K562 (cell line): Measurements from ENCODE around the gene FGR. TPM values are rescaled to one million over a fixed set of nuclear protein-coding genes. Genes with fewer than 3 reads are reported as not detected.

Experiments used
- AFF1 ChIP-seq, 2 experiments: fragments of 450-650 bp; IDR thresholded peaks; 2 replicates each; pipeline ENCODE4 v1.6.1; 2018; ENCODE audit warnings: mild to moderate bottlenecking in 2 of 2, low read depth in 1 of 2; ENCODE audit not compliant: partially characterized antibody in 2 of 2
- ARNT ChIP-seq, 2 experiments: fragments of 450-650 bp; IDR thresholded peaks; 2 replicates each; pipeline ENCODE4 v1.6.1; 2016; ENCODE audit warnings: mild to moderate bottlenecking in 1 of 2
- COPS2 ChIP-seq: fragments of 450-650 bp; conservative IDR thresholded peaks from 2 replicates; pipeline ENCODE4 v1.6.1; 2016; ENCODE audit warnings: mild to moderate bottlenecking, moderate library complexity
- DACH1 ChIP-seq: fragments of 450-650 bp; IDR thresholded peaks from 2 replicates; pipeline ENCODE4 v1.6.1; 2018; ENCODE audit not compliant: partially characterized antibody
- E4F1 ChIP-seq: fragments of 250-450 bp; sonication (Bioruptor Pico); IDR thresholded peaks from 2 replicates; pipeline ENCODE4 v1.5.0; 2021; ENCODE audit warnings: mild to moderate bottlenecking, borderline replicate concordance
- GTF2F1 ChIP-seq: IDR thresholded peaks from 2 replicates; pipeline ENCODE4 v1.6.1; 2011; ENCODE audit warnings: low read depth, low read length, improper control_type of control experiment
- KDM5B ChIP-seq: fragments of 200-600 bp; sonication (generic); IDR thresholded peaks from 2 replicates; pipeline ENCODE4 v1.6.1; 2012; ENCODE audit warnings: low read depth, mild to moderate bottlenecking, moderate library complexity, low read length, control low read depth, inconsistent platforms; ENCODE audit not compliant: insufficient replicate concordance
- MAFK ChIP-seq: IDR thresholded peaks from 2 replicates; pipeline ENCODE4 v1.6.1; 2011; ENCODE audit warnings: low read length, improper control_type of control experiment
- MEF2D ChIP-seq: conservative IDR thresholded peaks from 2 replicates; pipeline ENCODE4 v1.6.1; 2016; ENCODE audit warnings: low read depth, missing genetic modification characterization, missing compliant biosample characterization
- NFYB ChIP-seq: IDR thresholded peaks from 2 replicates; pipeline ENCODE4 v1.6.1; 2011; ENCODE audit warnings: mild to moderate bottlenecking, moderate library complexity; ENCODE audit not compliant: insufficient read length; ENCODE audit errors: extremely low read depth
- TEAD4 ChIP-seq, 2 experiments: sonication (generic) in 1 of 2; formaldehyde crosslinking in 1 of 2; IDR thresholded peaks; 2 replicates each; pipeline versions ENCODE4 v1.6.1 to v1.8.0; 2012 to 2022; ENCODE audit warnings: borderline replicate concordance in 1 of 2, inconsistent platforms in 1 of 2, low read length in 1 of 2, mild to moderate bottlenecking in 1 of 2, missing genetic modification reagents in 1 of 2
- THRB ChIP-seq: fragments of 450-650 bp; formaldehyde crosslinking; conservative IDR thresholded peaks from 2 replicates; pipeline ENCODE4 v1.4.0; 2022; ENCODE audit warnings: mild to moderate bottlenecking, missing genetic modification characterization
- ZKSCAN8 ChIP-seq: fragments of 200-800 bp; sonication (Bioruptor generic); IDR thresholded peaks from 2 replicates; pipeline ENCODE4 v1.6.1; 2016; ENCODE audit warnings: missing genetic modification characterization, missing compliant biosample characterization
- ZNF12 ChIP-seq: sonication (generic); formaldehyde crosslinking; IDR thresholded peaks from 2 replicates; pipeline ENCODE4 v1.4.0; 2020; ENCODE audit warnings: mild to moderate bottlenecking, missing genetic modification reagents
- ZNF143 ChIP-seq: sonication (generic); formaldehyde crosslinking; IDR thresholded peaks from 2 replicates; pipeline ENCODE4 v1.9.0; 2022; ENCODE audit warnings: mild to moderate bottlenecking, missing genetic modification reagents
- ZNF184 ChIP-seq: sonication (generic); formaldehyde crosslinking; IDR thresholded peaks from 2 replicates; pipeline ENCODE4 v1.5.0; 2020; ENCODE audit warnings: missing genetic modification reagents
- ZNF224 ChIP-seq: sonication (generic); formaldehyde crosslinking; IDR thresholded peaks from 2 replicates; pipeline ENCODE4 v1.8.0; 2022; ENCODE audit warnings: mild to moderate bottlenecking, missing genetic modification reagents
- ZNF655 ChIP-seq: fragments of 250-450 bp; sonication (Bioruptor Pico); IDR thresholded peaks from 2 replicates; pipeline ENCODE4 v1.5.0; 2021
- polyA plus RNA-seq, 8 experiments: library from polyadenylated mRNA; depleted of rRNA in 4 of 8; stranded (reverse) in 5 of 8; unstranded in 3 of 8; fragments of >200 nt; fragmentation: Nextera tagmentation in 2 of 8; fragmentation: Illumina TruSeq in 1 of 8; extraction: Ambion mirVana in 2 of 8; extraction: Trizol in 1 of 8; gene quantifications; 2 replicates each; pipeline versions ENCODE4 v1.2.1 to v1.2.3, GENCODE V29; 2011 to 2014; ENCODE audit warnings: inconsistent platforms in 1 of 8, missing spikeins in 1 of 8
- total RNA-seq, 7 experiments: library from RNA; depleted of rRNA in 6 of 7; stranded (reverse); fragments of >200 nt in 6 of 7; fragmentation: Illumina TruSeq in 2 of 7; extraction: Trizol in 2 of 7; gene quantifications; 2 replicates each; pipeline versions ENCODE4 v1.2.1 to v1.2.3, GENCODE V29; 2011 to 2021; ENCODE audit warnings: low replicate concordance in 1 of 7

Gene FGR
- total and polyA plus RNA-seq, 9 of the 15 experiments (the other 6 are each of a cell fraction or from before 2014, with no cell fraction given): 0.04 to 0.11 TPM; not detected in 7

- TF ChIP-seq E4F1 (CRISPR knock-in tag) (no peak), MAFK (no peak), ZNF224 (no peak), ZNF12 (CRISPR knock-in tag) (no peak), DACH1 (no peak), GTF2F1 (no peak), NFYB (peak; percentile 59), ARNT (IDR thresholded peaks at IDR 0.05) (peak in 1 of 2 experiments; percentile 84; a peak in 1 of 4 replicates), ZNF655 (no peak), COPS2 (no peak), AFF1 (IDR thresholded peaks at IDR 0.05; ENCODE audit: low read depth in 1 of 2, partially characterized antibody in 2 of 2) (no peak), THRB (CRISPR knock-in tag) (no peak), TEAD4 (IDR thresholded peaks at IDR 0.05; ENCODE audit: low read length) (no peak), TEAD4 (CRISPR knock-in tag; IDR thresholded peaks at IDR 0.05; ENCODE audit: borderline replicate concordance) (no peak), ZNF184 (no peak), MEF2D (peak; percentile 51; the same call in 1 of the 2 replicates), ZNF143 (CRISPR knock-in tag) (no peak), KDM5B (peak; percentile 33), ZKSCAN8 (CRISPR knock-in tag) (peak; percentile 95)
Observed at GRCh38 chr1:27671964-27672749, 37.2 kb upstream of the FGR start, which contains the start of gene IFI6 (continued).
